ENCODE data around the gene AP1G1.

The AP1G1 gene

DNA sequence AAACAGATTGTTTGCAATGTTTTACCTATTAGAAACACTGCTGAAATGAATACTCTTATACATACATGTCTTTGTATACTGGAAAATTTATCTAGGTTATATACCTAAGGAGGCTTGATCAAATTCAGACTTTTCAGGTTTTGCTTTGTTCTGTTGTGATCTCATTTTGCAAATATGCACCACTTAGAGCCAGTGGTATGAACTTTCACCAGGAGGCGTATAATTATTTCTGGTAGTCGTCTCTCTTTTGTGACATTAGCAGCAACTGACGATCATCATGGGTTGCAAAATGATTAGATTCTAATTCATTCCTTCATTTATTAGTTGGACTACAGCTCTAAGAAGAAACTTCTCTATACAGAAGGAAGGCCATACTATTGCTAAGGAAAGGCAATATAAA lies 26.9 kb downstream of the AP1G1 start:
- H3K27ac ChIP-seq = no peak overlapping the region
- TF ChIP-seq, protein P1, sequence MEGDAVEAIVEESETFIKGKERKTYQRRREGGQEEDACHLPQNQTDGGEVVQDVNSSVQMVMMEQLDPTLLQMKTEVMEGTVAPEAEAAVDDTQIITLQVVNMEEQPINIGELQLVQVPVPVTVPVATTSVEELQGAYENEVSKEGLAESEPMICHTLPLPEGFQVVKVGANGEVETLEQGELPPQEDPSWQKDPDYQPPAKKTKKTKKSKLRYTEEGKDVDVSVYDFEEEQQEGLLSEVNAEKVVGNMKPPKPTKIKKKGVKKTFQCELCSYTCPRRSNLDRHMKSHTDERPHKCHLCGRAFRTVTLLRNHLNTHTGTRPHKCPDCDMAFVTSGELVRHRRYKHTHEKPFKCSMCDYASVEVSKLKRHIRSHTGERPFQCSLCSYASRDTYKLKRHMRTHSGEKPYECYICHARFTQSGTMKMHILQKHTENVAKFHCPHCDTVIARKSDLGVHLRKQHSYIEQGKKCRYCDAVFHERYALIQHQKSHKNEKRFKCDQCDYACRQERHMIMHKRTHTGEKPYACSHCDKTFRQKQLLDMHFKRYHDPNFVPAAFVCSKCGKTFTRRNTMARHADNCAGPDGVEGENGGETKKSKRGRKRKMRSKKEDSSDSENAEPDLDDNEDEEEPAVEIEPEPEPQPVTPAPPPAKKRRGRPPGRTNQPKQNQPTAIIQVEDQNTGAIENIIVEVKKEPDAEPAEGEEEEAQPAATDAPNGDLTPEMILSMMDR (conservative IDR thresholded peaks at IDR 0.05) = no peak

DNA sequence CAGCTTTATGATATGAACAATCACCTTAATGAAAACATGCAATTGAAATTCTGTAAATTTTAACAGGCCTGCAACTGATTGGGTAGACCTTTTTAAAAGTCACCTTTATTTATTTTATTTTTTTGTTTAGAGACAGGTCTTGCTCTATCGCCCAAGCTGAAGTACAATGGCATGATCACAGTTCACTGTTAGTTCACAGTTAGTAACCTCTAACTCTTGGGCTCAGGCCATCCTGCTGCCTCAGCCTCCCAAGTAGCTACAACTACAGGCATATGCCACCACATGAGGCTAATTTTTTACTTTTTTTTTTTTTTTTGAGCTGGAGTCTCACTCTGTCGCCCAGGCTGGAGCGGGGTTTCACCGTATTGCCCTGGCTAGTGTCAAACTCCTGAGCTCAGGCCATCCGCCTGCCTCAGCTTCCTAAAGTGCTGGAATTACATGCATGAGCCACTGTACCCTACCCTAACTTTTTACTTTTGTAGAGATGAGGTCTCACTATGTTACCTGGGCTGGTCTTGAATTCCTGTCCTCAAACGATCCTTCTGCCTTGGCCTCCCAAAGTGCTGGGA lies 28.0 kb downstream of the AP1G1 start:
- TF ChIP-seq, protein P1 (conservative IDR thresholded peaks at IDR 0.05) = no peak
- no peak overlapping the region for H3K27ac ChIP-seq

DNA sequence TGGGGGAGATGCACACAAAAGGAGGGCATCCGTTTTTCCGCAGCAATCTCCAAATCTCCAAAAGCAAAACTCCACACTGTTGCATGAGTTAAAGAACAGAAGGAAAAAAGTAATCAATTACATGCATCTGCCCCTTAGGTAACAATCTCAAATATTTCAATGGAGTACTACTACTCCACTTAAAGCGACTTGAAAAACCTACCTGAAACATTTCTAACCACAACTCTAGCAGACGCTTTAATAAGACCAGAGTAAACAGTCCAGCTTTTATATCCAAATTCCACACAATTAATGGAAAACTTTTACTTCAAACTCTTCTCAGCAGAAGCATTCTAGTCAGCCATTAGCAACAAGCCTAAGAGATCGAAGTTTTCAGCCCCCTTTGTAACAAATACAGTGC lies 29.9 kb downstream of the AP1G1 start:
- TF ChIP-seq, protein P1 (conservative IDR thresholded peaks at IDR 0.05) = no peak
- H3K27ac ChIP-seq = no peak overlapping the region

DNA sequence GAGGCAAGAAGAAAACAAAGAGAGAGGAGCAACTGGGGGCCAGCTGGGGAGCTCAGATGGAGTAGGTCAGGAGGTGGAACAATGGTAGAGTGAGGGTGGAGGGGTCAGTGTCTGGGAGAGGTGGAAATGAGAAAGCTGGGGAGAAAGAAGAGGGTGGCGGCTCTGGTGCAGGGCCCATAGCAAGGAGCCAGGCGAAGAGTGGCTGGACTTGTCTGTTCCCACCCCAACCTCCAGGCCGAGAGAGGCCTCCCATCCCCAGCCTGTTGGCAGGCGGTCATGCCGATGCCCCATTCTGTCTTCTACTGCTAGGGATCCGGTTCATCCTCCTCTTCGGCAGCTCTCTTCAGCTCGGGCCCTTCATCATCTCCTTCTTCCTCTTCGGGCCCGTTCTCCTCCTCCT lies 31.3 kb downstream of the AP1G1 start:
- H3K27ac ChIP-seq = no peak overlapping the region
- TF ChIP-seq, protein P1 (conservative IDR thresholded peaks at IDR 0.05) = no peak

DNA sequence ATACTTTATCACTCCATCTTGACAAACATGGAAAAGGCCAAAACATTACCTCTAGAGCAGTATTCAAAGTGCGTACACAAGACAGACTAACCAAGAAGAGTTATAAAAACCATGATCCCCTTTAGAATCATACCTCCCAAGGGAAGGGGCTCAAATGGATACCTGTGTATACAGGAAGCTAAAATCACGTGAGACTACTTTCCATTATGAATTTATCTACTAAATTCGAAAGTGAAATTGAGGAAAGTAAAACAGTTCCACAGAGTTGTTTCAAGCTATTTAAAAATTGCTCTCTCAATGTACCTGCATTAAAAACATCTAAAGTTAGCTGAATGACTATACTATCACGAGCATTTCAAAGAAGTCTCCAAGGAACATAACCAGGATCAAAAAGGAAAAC lies 32.7 kb downstream of the AP1G1 start:
- TF ChIP-seq, protein P1 (conservative IDR thresholded peaks at IDR 0.05) = no peak
- H3K27ac ChIP-seq = no peak overlapping the region

DNA sequence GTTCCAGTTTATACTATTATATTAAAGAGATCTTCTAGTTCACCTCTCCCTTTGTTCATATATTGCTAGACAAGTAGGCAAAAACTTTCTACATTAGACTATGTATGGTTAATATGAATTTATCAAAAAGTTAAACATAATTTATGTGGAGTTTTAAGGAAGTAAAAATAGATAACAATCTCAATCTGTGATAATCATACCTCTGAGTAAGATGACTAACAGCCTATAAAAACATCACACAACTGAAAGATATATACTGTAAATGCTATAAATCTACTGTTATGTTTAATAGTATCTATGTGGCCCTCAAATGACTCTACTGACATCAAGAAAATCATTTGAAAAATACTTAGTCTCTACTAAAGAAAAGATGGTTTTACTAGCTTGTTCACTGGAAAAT lies 37.1 kb downstream of the AP1G1 start:
- TF ChIP-seq, protein P1 (conservative IDR thresholded peaks at IDR 0.05) = no peak
- peak overlapping the region; percentile 62 for H3K27ac ChIP-seq

DNA sequence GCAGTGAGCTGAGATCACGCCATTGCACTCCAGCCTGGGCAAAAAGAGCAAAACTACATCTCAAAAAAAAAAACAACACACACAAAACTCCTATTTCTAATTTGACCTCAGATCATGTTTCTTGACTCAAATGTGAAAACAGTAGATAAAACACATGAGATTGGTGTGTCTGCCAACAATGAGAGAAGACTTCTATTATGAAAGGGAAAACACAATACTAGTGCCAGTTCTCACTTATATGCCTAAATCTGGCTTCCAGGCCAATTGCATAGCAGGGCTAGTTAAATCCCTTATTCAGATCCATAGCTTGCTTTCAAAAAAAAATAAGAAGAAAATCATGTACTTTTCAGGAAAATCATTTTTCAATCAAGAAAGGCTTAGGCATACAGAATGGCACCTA lies 39.4 kb downstream of the AP1G1 start:
- no peak overlapping the region for H3K27ac ChIP-seq
- TF ChIP-seq, protein P1 (conservative IDR thresholded peaks at IDR 0.05) = no peak
